ENCODE results near the gene PPP2R1A.

The PPP2R1A gene

GRCh38 chr19:52189735-52190486 lies at the start of gene PPP2R1A:
Gene PPP2R1A (plus strand): TSS chr19:52190052. CDS start chr19:52190097, 45 bp downstream.
- peak; percentile 100 for DNase-seq

GRCh38 chr19:52141203-52141602 lies 48.6 kb upstream of the PPP2R1A start:
- DNase-seq: no peak

GRCh38 chr19:52142001-52142595 lies 47.8 kb upstream of the PPP2R1A start:
- DNase-seq: no peak

GRCh38 chr19:52148256-52148655 lies 41.6 kb upstream of the PPP2R1A start:
- DNase-seq: no peak

GRCh38 chr19:52155596-52156359 lies 34.1 kb upstream of the PPP2R1A start:
- no peak for DNase-seq

- DNase-seq: no peak
Observed at GRCh38 chr19:52170304-52170703, 19.5 kb upstream of the PPP2R1A start.

GRCh38 chr19:52170863-52171320 lies 19.0 kb upstream of the PPP2R1A start:
- no peak for DNase-seq

- DNase-seq: peak; percentile 94 to 95
Observed at GRCh38 chr19:52171321-52172169, 18.3 kb upstream of the PPP2R1A start, which contains the start of gene ZNF836. Gene ZNF836 (minus strand): TSS chr19:52171621. CDS start chr19:52168072, 3,549 bp downstream.

- DNase-seq: no peak
Observed at GRCh38 chr19:52172347-52172746, 17.5 kb upstream of the PPP2R1A start.

GRCh38 chr19:52176574-52176973 lies 13.3 kb upstream of the PPP2R1A start:
- peak in 1 of 2 donors; percentile 20 for DNase-seq

GRCh38 chr19:52187407-52187806 lies 2.4 kb upstream of the PPP2R1A start:
- no peak for DNase-seq

GRCh38 chr19:52188822-52189734 lies 774 bp upstream of the PPP2R1A start:
- no peak for DNase-seq

- DNase-seq: no peak
Observed at GRCh38 chr19:52190487-52191293, 838 bp downstream of the PPP2R1A start.

- DNase-seq: no peak
Observed at GRCh38 chr19:52191389-52191788, 1.5 kb downstream of the PPP2R1A start.

GRCh38 chr19:52191951-52192350 lies 2.1 kb downstream of the PPP2R1A start:
- no peak for DNase-seq

- DNase-seq: no peak
Observed at GRCh38 chr19:52196256-52196967, 6.6 kb downstream of the PPP2R1A start.

- DNase-seq: no peak
Observed at GRCh38 chr19:52197964-52198363, 8.1 kb downstream of the PPP2R1A start.

- no peak for DNase-seq
Observed at GRCh38 chr19:52198678-52199077, 8.8 kb downstream of the PPP2R1A start.

- no peak for DNase-seq
Observed at GRCh38 chr19:52200044-52200443, 10.2 kb downstream of the PPP2R1A start.

All from CD4-positive, alpha-beta T cell treated with Interferon alpha-2 for 1 hour (primary cell).